GM18526 (cell line): Measurements from ENCODE around the gene GALNT15.

ENCODE experiments used
- POLR2A ChIP-seq: IDR thresholded peaks from 3 replicates; pipeline ENCODE4 v1.6.1; 2011; ENCODE audit not compliant: insufficient read length; ENCODE audit errors: extremely low read depth

Gene GALNT15

GRCh38 chr3:16222547-16222946 lies 48.1 kb downstream of the GALNT15 start:
- no peak for TF ChIP-seq POLR2A

GRCh38 chr3:16224325-16224724 lies 49.8 kb downstream of the GALNT15 start:
- no peak for TF ChIP-seq POLR2A

GRCh38 chr3:16227566-16227965 lies 53.1 kb downstream of the GALNT15 start:
- TF ChIP-seq POLR2A, result no peak

GRCh38 chr3:16229681-16230080 lies 55.2 kb downstream of the GALNT15 start:
- TF ChIP-seq POLR2A, result no peak

- TF ChIP-seq POLR2A, result no peak
These were observed 57.5 kb downstream of the GALNT15 start for GRCh38 chr3:16231983-16232382.

GRCh38 chr3:16233806-16234205 lies 59.3 kb downstream of the GALNT15 start:
- TF ChIP-seq POLR2A, result no peak

- TF ChIP-seq POLR2A, result no peak
These were observed 59.8 kb downstream of the GALNT15 start for GRCh38 chr3:16234281-16234680.

- no peak for TF ChIP-seq POLR2A
These were observed 61.7 kb downstream of the GALNT15 start for GRCh38 chr3:16236030-16236639.

GRCh38 chr3:16236856-16237393 lies 62.4 kb downstream of the GALNT15 start:
- no peak for TF ChIP-seq POLR2A

GRCh38 chr3:16239086-16239770 lies 64.7 kb downstream of the GALNT15 start:
- TF ChIP-seq POLR2A, result no peak

- no peak for TF ChIP-seq POLR2A
These were observed 65.3 kb downstream of the GALNT15 start for GRCh38 chr3:16239780-16240179.

- no peak for TF ChIP-seq POLR2A
These were observed 65.9 kb downstream of the GALNT15 start for GRCh38 chr3:16240229-16241023.

- no peak for TF ChIP-seq POLR2A
These were observed 66.7 kb downstream of the GALNT15 start for GRCh38 chr3:16241225-16241624.

- TF ChIP-seq POLR2A, result no peak
These were observed 67.7 kb downstream of the GALNT15 start for GRCh38 chr3:16242177-16242576.

- no peak for TF ChIP-seq POLR2A
These were observed 69.4 kb downstream of the GALNT15 start for GRCh38 chr3:16243706-16244490.
